GM18498 (cell line): ENCODE data around the gene P2RX4.
"Not testable (repeated sequence)": the region's sequence is repeated elsewhere in the genome, so short reads cannot be mapped to it uniquely, and the experiment has no call there.

Source experiments
- ATAC-seq: cut with Tn5 transposase; IDR thresholded peaks from one replicate; pipeline ENCODE4 v1.9.1; 2021; ENCODE audit warnings: mild to moderate bottlenecking, moderate library complexity; ENCODE audit not compliant: unreplicated experiment

Gene P2RX4

DNA sequence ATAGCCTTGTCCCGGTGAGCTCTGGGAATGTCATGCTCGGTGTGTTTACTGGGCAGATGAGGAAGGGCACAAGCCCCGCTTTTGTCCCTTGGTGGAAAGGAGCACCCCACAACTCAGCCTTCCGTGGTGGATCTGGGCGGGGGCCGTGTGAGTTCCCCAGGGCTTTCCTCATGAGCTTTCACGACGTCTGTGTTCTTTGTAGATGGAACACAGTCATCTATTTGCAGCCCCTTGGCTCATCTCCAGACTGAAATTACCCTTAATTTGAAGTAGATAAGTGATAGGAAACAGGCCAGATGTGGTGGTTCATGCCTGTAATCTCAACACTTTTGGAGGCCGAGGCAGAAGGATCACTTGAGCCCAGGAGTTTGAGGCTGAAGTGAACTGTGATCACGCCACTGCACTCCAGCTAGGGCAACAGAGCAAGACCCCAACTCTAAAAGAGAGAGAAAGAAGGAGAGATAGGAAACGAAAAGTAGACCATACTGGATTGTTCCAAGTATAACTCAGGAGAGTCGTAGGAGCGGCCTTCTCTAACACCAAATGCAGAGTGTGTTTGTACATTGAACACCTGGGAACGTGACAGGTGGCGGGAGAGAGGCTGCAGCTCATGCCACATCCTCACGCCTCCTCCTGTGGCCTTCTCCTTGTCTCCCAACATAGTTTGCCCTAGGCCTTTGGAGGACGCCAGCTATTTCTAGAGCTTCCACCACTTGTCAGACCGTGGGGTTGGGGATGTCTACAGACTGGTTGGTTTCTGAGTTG, 8.8 kb downstream of the P2RX4 start:
- ATAC-seq: no peak

DNA sequence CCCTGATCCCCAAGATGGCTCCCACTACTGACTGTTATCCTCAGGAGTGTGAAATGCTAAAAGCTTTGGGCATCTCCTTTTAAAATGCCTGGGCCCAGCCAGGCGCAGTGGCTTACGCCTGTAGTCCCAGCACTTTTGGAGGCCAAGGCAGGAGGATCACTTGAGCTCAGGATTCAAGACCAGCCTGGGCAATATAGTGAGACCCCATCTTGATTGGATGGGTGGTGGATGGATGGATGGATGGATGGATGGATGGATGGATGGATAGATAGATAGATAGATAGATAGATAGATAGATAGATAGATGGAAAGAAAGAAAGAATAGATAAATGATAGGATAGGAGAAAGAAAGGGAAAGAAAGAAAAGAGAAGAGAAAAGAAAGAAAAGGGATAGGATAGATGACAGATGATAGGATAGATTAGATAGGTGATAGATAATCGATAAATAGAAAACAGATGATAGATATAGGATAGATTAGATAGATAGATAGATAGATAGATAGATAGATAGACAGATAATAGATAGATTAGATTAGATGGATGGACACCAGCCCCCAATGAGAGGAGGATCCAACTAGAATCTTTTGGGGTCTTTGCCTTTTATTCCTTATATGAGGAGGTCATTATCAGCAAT, 9.5 kb downstream of the P2RX4 start:
- ATAC-seq: no peak

DNA sequence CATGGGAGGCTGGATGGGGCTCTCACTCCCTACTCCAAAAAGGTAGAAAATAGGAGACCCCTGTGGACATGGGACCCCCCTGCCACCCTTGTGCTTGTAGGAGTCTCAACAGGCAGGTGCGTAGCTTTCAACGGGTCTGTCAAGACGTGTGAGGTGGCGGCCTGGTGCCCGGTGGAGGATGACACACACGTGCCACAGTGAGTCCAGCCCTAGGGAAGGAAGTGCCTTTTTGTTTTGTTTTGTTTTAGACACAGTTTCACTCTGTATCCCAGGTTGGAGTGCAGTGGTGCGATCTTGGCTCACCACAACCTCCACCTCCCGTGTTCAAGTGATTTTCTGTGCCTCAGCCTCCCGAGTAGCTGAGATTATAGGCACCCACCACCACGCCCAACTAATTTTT, 12.9 kb downstream of the P2RX4 start:
- ATAC-seq: no peak

DNA sequence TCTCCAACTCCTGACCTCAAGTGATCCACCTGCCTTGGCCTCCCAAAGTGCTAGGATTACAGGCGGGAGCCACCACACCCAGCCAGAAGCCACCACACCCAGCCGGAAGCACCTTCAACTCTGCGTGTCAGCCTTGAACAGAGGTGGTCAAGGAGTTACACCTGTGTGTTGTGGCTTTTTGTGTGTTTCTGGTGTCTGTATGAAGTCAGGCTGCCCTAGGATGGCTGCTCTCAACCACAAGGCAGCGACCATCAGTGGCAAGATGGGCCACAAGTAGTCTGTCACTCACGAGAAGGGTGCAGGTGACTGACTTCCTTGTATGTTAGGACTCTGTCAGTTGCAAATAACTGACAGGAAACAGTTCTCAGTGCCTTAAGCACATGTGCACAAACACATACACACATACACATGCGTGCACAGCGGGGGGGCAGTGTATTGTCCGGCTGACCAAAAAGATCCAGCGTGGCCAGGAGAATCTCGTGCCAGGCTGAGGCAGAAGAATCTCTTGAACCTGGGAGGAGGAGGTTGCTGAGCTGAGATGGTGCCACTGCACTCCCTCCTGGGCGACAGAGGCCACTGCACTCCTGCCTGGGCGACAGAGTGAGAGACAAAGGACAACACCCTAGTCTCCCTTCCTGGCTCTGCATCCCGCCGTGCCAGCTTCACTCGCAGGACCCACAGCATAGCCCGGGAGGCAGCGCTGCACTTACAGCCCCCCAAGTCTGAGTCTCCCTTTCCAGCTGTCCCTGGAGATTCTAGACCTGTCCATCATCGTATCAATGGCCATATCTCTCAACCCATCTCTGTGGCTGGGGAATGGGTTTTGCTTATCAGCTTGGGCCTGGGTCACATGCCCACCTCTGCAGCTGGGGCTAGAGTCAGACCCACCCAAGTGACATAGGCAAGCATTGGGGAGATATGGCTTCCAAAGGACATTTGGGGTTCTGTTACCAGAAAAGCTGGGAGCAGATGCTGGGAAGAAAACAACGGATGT, 13.7 kb downstream of the P2RX4 start:
- ATAC-seq: no peak

DNA sequence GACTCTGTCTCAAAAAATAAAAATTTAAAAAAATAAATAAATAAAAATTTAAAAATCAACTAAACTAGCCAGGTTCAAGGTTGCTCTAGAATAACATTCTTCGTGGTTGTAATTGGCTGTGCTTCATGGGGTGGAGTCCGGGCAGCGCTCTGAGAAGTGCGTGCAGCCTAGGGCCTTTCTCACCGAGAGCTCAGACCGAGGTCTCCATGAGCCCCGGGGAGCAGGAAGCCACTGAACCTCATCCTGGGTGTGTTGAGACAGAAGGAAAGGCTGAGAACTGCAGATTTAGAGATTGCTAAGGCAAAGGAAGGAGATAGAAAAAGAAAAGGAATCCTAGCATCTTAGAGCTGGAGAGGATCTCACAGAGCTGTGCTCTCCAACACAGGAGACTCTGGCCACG, 14.7 kb downstream of the P2RX4 start:
- ATAC-seq: no peak

DNA sequence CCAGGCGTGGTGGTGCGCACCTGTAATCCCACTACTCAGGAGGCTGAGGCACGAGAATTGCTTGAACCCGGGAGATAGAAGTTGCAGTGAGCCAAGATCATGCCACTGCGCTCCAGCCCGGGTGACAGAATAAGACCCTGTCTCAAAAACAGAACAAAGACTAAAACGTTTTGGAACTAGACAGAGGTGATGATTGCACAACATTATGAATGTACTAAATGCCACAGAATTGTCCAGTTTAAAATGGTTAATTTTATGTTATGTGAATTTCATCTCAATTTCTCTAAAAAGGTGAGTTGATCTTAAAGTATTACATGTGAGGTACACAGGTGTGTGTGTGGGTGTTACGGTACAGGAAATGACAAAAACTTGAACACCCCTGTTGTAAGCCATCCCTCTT, 16.5 kb downstream of the P2RX4 start:
- ATAC-seq: no peak

DNA sequence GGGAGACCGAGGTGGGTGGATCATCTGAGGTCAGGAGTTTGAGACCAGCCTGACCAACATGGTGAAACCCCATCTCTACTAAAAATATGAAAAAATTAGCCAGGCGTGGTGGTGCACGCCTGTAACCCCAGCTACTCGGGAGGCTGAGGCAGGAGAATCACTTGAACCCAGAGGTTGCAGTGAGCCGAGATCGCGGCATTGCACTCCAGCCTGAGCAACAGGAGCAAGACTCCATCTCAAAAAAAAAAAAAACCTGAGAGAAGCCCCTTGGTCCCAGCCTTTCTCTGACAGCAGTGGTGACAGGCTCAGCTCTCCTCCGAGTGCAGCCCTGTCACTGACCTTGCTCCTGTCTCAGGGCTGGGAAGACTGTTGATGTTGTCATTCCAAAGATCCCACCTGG, 16.9 kb downstream of the P2RX4 start:
- ATAC-seq: peak; percentile 6

DNA sequence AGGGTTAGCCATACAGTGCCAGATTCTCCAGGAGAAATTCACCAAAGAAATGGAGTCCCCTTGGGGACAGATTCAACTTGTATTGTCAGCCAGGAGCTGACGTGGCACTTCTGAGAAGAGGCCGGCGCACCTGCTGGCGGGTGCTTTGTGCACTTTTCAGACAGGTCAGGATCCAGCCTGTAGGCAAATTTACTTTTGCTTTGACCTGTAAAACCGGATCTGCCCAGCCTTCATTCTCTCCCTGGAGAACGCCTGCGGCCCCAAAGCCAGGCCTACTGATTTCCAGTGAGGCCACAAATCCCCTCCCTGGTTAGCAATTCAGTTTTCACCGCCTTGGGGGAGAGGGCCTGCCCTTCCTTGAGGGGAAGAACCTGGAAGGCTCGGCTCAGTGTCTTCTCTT, 17.4 kb downstream of the P2RX4 start:
- peak; percentile 48 for ATAC-seq

DNA sequence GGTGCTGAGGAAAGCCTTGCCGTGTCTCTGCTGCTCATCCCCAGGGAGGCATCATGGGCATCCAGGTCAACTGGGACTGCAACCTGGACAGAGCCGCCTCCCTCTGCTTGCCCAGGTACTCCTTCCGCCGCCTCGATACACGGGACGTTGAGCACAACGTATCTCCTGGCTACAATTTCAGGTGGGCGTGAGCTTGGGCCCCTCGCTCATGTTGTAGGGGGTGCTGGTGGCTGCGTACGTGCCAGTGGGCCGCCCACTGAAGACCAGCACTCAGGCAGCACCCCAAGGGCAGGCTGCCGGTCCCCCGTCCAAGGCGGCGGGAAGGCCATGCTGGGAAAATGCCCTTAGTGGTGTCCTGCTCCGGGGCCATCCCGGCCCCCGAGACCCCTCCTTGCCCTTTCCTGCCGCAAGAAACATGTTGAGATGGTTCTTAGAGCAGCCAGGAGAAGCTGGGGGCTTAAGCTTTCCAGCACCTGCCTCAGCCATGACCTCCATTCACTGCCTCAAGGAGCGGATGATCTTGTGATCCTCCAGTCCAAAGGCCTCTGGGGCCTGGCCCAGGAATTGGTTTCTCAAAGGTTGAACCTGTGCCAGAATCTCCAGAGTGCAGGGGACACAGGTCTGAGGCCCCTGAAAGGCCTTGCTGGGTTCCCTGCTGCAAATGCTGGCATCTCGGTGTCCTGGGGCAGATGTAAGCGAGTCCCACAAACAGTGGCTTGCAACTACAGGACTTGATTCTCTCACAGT, 19.2 kb downstream of the P2RX4 start:
- no peak for ATAC-seq

DNA sequence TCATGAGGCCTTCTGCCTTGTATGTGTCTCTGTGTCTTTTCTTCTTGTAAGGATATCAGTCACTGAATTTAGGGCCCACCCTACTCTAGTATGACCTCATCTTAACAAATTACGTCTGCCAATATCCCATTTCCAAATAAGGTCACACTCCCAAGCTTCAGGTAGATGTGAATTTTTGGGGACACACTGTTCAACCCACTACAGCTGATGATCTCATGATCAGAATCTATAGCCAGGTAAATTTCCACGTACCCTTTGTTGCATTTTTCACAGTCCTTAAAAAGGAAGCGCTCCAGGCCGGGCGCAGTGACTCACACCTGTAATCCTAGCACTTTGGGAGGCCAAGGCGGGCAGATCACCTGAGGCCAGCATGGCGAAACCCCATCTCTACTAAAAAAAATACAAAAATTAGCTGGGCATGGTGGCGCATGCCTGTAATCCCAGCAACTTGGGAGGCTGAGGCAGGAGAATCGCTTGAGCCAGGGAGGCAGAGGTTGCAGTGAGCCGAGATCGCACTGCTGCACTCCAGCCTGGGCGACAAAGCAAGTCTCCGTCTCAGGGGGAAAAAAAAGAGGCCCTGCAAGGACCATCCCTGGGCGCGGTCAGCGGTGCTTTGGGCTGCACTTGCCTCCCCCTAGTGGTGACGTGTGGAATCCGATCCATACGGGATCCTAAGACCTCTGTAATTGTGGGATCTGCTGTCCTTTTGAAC, 20.1 kb downstream of the P2RX4 start:
- ATAC-seq: not testable (repeated sequence)

DNA sequence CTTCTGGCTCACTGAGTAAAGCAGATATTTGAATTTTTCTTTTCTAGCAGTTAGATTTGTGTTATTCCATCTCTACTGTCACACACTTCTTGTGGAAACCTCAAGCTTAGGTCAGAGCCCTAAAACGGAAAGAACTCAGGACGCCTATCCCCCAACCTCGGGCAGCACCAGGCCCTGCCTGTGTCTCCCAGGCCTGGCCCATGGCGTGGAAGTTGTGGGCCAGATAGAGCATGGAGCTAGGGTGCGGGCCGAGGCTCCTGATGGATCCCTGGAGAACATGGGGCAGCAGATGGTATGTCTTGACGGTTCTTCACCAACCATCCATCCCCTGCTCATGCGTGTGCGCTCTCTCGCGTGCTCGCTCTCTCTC, 20.6 kb downstream of the P2RX4 start:
- ATAC-seq: no peak

DNA sequence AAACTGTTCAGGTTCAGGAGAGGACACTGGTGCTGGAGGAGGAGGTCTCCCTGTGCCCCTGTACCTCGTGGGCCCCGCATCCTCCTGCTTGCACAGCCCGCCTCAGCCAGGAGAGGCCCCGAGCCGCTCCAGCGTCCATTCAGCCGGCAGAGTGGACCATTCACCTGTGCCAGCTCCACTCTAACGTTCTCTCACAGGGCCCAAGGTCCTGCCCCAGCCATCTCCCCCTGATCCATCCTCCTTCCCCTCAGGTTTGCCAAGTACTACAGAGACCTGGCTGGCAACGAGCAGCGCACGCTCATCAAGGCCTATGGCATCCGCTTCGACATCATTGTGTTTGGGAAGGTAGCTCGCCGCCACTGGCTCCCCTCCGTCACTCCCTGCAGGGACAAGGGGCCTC, 22.2 kb downstream of the P2RX4 start:
- no peak for ATAC-seq

DNA sequence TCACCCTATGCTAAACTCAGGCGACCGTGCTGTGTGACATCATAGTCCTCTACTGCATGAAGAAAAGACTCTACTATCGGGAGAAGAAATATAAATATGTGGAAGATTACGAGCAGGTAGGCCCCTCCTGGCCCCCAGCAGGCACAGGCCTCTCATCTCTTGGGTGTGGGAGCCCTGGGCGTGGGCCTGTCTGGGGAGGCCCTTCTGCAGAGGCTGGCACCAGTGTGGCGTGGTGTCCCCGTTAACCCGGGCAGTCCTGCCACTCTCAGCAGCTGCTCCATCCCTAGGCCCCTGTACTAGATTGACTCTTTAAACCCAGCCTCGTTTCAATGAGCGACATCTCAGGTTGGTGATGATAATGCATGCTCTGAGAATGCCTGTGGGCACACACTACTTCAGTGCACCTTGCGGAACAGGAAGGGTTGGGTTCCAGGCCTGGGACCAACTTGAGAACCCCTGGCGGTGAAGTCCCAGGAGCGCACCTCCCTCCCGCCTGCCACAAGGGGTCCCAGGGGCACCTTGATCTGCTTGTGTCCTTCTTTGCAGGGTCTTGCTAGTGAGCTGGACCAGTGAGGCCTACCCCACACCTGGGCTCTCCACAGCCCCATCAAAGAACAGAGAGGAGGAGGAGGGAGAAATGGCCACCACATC, 23.2 kb downstream of the P2RX4 start:
- ATAC-seq: no peak

DNA sequence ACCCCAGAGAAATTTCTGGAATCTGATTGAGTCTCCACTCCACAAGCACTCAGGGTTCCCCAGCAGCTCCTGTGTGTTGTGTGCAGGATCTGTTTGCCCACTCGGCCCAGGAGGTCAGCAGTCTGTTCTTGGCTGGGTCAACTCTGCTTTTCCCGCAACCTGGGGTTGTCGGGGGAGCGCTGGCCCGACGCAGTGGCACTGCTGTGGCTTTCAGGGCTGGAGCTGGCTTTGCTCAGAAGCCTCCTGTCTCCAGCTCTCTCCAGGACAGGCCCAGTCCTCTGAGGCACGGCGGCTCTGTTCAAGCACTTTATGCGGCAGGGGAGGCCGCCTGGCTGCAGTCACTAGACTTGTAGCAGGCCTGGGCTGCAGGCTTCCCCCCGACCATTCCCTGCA, 23.7 kb downstream of the P2RX4 start:
- no peak for ATAC-seq

DNA sequence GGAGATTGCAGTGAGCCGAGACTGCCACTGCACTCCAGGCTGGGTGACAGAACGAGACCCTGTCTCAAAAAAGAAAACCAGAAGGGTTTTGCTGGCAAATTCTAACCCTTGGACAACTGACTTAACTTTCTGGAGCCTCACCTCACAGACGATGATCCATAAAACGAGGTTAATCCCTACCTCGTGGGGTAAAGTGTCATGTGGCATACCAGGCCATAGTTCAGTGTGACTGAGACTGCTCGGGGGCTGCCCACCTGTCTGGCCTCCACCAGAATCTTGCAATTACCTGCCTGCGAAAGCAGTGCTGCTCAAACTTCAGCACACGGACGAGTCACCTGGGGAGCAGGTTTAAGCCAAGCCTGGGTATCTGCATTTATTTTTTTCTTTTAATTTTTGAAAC, 26.8 kb downstream of the P2RX4 start:
- no peak for ATAC-seq

DNA sequence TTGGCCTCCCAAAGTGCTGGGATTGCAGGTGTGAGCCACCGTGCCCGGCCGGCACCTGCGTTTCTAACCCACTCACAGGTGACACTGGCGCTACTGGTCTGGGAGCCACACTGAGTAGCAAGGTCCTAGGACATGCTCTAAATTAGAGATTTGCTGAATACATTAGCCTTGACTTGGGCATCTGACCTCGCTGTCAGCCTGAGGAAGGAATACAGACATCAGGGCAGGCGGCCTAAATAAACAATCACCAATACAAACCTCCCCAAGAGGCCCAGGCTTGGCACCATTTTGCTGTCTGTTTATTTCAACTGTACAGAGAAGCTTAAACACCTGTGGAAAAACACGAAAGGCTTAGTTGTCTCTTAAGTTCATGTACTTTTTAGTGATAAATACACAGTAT, 27.5 kb downstream of the P2RX4 start:
- no peak for ATAC-seq

DNA sequence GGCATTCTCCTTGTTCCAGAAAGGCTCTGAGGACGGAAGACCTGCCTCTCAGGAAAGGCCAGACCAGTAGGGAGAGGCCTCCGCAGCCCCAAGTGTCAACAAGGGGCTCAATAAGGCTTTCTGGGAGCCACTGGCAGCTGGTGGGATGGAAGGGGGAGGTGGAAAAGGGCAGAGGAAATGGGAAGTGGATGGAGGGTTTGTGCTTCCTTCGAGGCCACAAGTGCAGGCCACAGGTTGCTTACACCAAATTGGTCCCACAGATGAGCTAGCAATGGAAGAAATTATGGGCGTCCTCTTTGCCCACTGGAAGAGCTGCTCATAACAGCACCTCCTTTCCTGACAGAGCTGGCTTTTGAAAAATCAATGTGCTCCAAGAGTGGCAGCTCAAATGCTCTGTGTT, 28.2 kb downstream of the P2RX4 start:
- ATAC-seq: no peak

DNA sequence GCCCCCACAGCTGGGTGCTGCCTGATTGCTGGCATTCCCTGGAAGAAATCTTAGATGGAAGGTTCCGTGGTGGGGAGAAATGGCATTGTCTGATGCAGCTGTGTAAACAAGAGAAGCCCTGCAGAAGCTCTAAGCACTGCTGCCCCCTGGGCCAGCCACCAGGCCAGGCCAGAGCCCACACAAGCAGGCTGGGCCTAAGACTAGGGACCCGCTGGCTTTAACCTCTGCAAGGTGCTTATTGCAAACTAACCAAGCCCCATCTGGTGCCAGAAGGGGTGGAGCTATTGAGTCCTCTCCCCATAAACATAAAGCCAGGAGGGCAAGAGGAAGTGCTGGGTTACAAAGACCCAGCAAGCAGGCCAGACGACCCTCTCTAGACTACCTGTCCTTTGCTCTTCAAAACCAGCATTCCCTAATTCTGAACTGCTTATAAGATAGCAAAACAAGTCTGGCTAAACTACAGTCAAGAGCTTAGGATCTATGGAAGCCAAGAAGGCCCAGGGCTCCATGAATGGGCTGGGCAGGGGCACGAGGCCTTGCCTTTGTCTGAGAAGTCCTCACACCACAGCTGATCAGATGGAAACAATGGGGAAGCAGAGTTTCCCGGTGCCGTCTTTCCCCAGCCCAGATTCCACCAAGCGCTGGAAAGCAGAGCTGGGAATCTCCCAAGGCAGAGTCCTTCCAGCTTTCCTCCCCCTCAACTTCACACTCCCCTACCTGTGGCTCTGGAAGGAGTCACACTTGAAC, 28.8 kb downstream of the P2RX4 start:
- ATAC-seq: no peak
